NCI-H69 (cell line): ENCODE measurements around the gene FAM117B.
"Not testable (repeated sequence)": the region's sequence is repeated elsewhere in the genome, so short reads cannot be mapped to it uniquely, and the experiment has no call there.

Experiments
- DNase-seq: peaks from one replicate; lab custom pipeline; 2025; lab: John Stamatoyannopoulos, UW

FAM117B gene

GRCh38 chr2:202760848-202761247 lies 126.1 kb downstream of the FAM117B start:
- DNase-seq, result no peak

- DNase-seq, result no peak
Observed at GRCh38 chr2:202762556-202762955, 127.8 kb downstream of the FAM117B start.

GRCh38 chr2:202763916-202764315 lies 129.1 kb downstream of the FAM117B start:
- DNase-seq, result no peak

- no peak for DNase-seq
Observed at GRCh38 chr2:202764991-202765390, 130.2 kb downstream of the FAM117B start.

- DNase-seq, result no peak
Observed at GRCh38 chr2:202765436-202765835, 130.7 kb downstream of the FAM117B start.

- no peak for DNase-seq
Observed at GRCh38 chr2:202768273-202768672, 133.5 kb downstream of the FAM117B start.

- no peak for DNase-seq
Observed at GRCh38 chr2:202769201-202769600, 134.4 kb downstream of the FAM117B start.

GRCh38 chr2:202771336-202771735 lies 136.6 kb downstream of the FAM117B start:
- DNase-seq, result no peak

GRCh38 chr2:202771741-202772460 lies 137.1 kb downstream of the FAM117B start:
- no peak for DNase-seq

GRCh38 chr2:202773301-202773973 lies 138.7 kb downstream of the FAM117B start:
- no peak for DNase-seq

GRCh38 chr2:202774104-202774503 lies 139.3 kb downstream of the FAM117B start:
- DNase-seq, result no peak

GRCh38 chr2:202778217-202778616 lies 143.4 kb downstream of the FAM117B start:
- DNase-seq, result no peak

- DNase-seq, result peak; percentile 42
Observed at GRCh38 chr2:202780514-202781021, 145.8 kb downstream of the FAM117B start.

GRCh38 chr2:202782940-202783558 lies 148.3 kb downstream of the FAM117B start:
- no peak for DNase-seq

GRCh38 chr2:202786842-202787241 lies 152.1 kb downstream of the FAM117B start:
- DNase-seq, result no peak

- no peak for DNase-seq
Observed at GRCh38 chr2:202790676-202791075, 155.9 kb downstream of the FAM117B start.

GRCh38 chr2:202797944-202798343 lies 163.2 kb downstream of the FAM117B start:
- DNase-seq, result no peak

GRCh38 chr2:202805911-202806310 lies 171.1 kb downstream of the FAM117B start:
- not testable (repeated sequence) for DNase-seq

- DNase-seq, result not testable (repeated sequence)
Observed at GRCh38 chr2:202807431-202808138, 172.8 kb downstream of the FAM117B start.

GRCh38 chr2:202808754-202809153 lies 174.0 kb downstream of the FAM117B start:
- no peak for DNase-seq

GRCh38 chr2:202813387-202813786 lies 178.6 kb downstream of the FAM117B start:
- no peak for DNase-seq

GRCh38 chr2:202814226-202814625 lies 179.5 kb downstream of the FAM117B start:
- DNase-seq, result no peak
